IPS-20b (cell line): Measurements from ENCODE around the gene SLCO2B1.

ENCODE experiments used
- H3K27ac ChIP-seq: one replicate; pipeline ENCODE4 v1.5.1; 2013; ENCODE audit warnings: low read length
- H3K27me3 ChIP-seq: 2 replicates; pipeline ENCODE4 v1.6.1; 2013; ENCODE audit warnings: mild to moderate bottlenecking, low read length, inconsistent platforms; ENCODE audit not compliant: insufficient read depth
- H3K36me3 ChIP-seq: 2 replicates; pipeline ENCODE4 v1.6.1; 2013; ENCODE audit warnings: low read depth, mild to moderate bottlenecking, inconsistent platforms, low read length, moderate library complexity; ENCODE audit not compliant: insufficient read depth
- H3K4me1 ChIP-seq: 2 replicates; pipeline ENCODE4 v1.6.1; 2013; ENCODE audit warnings: mild to moderate bottlenecking, control low read depth, inconsistent platforms, low read length, moderate library complexity; ENCODE audit not compliant: insufficient read depth
- H3K4me3 ChIP-seq: 2 replicates; pipeline ENCODE4 v1.5.1; 2013; ENCODE audit warnings: mild to moderate bottlenecking, low read length, inconsistent platforms
- H3K9ac ChIP-seq: 2 replicates; pipeline ENCODE4 v1.6.1; 2013; ENCODE audit warnings: low read depth, mild to moderate bottlenecking, inconsistent platforms, low read length, moderate library complexity
- H3K9me3 ChIP-seq: 2 replicates; pipeline ENCODE4 v1.6.1; 2013; ENCODE audit warnings: mild to moderate bottlenecking, low read depth, low read length, inconsistent platforms; ENCODE audit not compliant: insufficient read depth

Gene SLCO2B1

GRCh38 chr11:75169101-75169885, 18.4 kb downstream of the SLCO2B1 start:
- H3K9ac ChIP-seq = no peak overlapping the region
- H3K4me1 ChIP-seq = no peaks in the 10 kb centered on the region
- no peaks in the 10 kb centered on the region for H3K27me3 ChIP-seq
- H3K4me3 ChIP-seq = no peak overlapping the region
- no peaks in the 10 kb centered on the region for H3K36me3 ChIP-seq
- no peak overlapping the region for H3K27ac ChIP-seq
- no peaks in the 10 kb centered on the region for H3K9me3 ChIP-seq

- H3K4me1 ChIP-seq = no peaks in the 10 kb centered on the region
- no peaks in the 10 kb centered on the region for H3K27me3 ChIP-seq
- no peak overlapping the region for H3K9ac ChIP-seq
- H3K27ac ChIP-seq = no peak overlapping the region
- no peak overlapping the region for H3K4me3 ChIP-seq
- no peaks in the 10 kb centered on the region for H3K36me3 ChIP-seq
- no peaks in the 10 kb centered on the region for H3K9me3 ChIP-seq
These were observed 19.8 kb downstream of the SLCO2B1 start for GRCh38 chr11:75170516-75171201.

DNA sequence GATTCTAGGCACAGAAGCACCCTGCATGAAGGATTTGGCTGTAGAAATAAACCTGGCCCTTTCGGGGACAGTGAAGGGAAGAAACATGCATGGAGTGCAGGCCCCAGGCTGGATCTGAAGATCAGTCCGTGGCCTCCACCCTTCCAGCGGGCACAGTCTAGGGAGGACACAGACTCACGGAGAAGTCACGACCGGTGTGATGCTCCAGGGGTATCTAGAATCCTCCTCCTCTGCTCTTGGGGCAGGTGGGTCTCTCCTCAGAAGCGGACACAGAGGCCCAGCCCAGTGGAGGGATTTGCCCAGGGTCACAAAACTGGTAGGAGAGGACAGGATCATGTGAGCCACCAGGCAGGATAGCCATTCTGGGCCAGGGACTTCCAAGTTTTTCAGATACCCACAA, 22.4 kb downstream of the SLCO2B1 start:
- Histone ChIP-seq H3K36me3 (no peaks in the 10 kb centered on the region), H3K9ac (no peak overlapping the region), H3K4me1 (no peaks in the 10 kb centered on the region), H3K27me3 (no peaks in the 10 kb centered on the region), H3K27ac (no peak overlapping the region), H3K9me3 (no peaks in the 10 kb centered on the region), H3K4me3 (no peak overlapping the region)

- Histone ChIP-seq H3K4me3 (no peak overlapping the region), H3K27me3 (no peaks in the 10 kb centered on the region)
These were observed 24.0 kb downstream of the SLCO2B1 start for GRCh38 chr11:75174781-75175370.

GRCh38 chr11:75182664-75183063, 31.8 kb downstream of the SLCO2B1 start:
- H3K27me3 ChIP-seq = no peaks in the 10 kb centered on the region
- no peak overlapping the region for H3K9ac ChIP-seq
- H3K36me3 ChIP-seq = no peaks in the 10 kb centered on the region

More at GRCh38 chr11:75174781-75175370, 24.0 kb downstream of the SLCO2B1 start:
- Histone ChIP-seq H3K36me3 (no peaks in the 10 kb centered on the region), H3K9ac (no peak overlapping the region), H3K27ac (no peak overlapping the region), H3K4me1 (no peaks in the 10 kb centered on the region), H3K9me3 (no peaks in the 10 kb centered on the region)

DNA sequence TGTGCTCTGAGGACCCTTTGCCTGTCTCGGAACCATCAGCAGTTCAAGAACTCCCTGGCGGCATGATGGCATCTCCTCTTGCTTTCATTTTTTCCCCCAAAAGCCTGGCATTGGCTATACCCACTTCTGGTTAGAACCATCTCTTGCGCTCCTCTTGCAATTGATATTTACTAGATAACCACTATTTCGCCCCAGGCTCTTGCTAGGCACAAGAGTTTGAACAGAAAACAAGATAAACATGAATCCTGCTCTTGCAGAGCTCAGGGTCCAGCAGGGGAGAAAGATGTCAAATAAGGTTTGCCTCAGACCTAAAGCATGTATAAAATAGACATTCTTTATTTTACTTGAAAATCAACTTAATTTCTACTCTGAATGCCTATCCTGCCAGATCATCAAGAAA, 33.1 kb downstream of the SLCO2B1 start:
- Histone ChIP-seq H3K4me1 (0 out of 2 replicates have a peak, but pooled peaks cover 3% of the 10 kb centered on the region), H3K9me3 (no peaks in the 10 kb centered on the region), H3K27ac (no peak overlapping the region), H3K4me3 (no peak overlapping the region), H3K36me3 (no peaks in the 10 kb centered on the region), H3K9ac (no peak overlapping the region), H3K27me3 (no peaks in the 10 kb centered on the region)

More at GRCh38 chr11:75182664-75183063, 31.8 kb downstream of the SLCO2B1 start:
- Histone ChIP-seq H3K4me1 (0 out of 2 replicates have a peak, but pooled peaks cover 3% of the 10 kb centered on the region), H3K27ac (no peak overlapping the region), H3K4me3 (no peak overlapping the region), H3K9me3 (no peaks in the 10 kb centered on the region)

DNA sequence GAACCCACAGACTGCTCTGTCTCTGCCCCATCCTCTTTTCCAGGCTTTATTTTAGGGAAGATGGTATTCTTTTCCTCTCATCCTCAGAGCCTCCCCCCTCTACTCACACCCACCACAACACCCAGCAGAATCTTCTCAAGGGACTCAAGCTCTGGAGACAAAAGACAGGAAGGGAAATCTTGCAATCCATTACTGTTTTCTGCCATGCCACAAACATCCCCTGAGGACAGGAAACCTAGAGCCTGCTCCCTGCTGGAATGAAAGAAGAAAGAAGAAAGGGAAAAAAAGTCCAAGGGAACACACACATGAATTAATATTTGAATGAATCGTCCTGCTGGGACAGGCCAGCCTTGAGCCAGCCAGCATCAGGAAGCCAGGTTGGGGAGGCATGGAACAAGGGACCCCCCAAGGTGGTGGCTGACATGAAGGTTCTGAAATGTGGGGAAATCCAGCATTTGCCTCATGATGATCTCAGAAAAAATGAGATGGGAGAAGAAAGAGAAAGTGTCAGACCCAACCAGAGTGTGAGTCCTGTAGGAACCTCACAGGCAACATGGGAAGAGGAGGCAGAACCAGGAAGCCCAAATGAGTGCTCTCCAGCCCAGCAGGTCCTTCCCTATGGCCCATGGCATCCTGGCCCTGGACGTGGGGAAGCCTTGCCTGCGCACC, 34.0 kb downstream of the SLCO2B1 start:
- 0 out of 2 replicates have a peak, but pooled peaks cover 3% of the 10 kb centered on the region for H3K4me1 ChIP-seq
- no peaks in the 10 kb centered on the region for H3K27me3 ChIP-seq
- no peak overlapping the region for H3K9ac ChIP-seq
- H3K9me3 ChIP-seq = no peaks in the 10 kb centered on the region
- no peak overlapping the region for H3K27ac ChIP-seq
- no peaks in the 10 kb centered on the region for H3K36me3 ChIP-seq
- H3K4me3 ChIP-seq = no peak overlapping the region

GRCh38 chr11:75185866-75186265, 35.0 kb downstream of the SLCO2B1 start:
- Histone ChIP-seq H3K36me3 (no peaks in the 10 kb centered on the region), H3K9ac (no peak overlapping the region), H3K4me3 (no peak overlapping the region), H3K27ac (no peak overlapping the region), H3K27me3 (no peaks in the 10 kb centered on the region), H3K4me1 (0 out of 2 replicates have a peak, but pooled peaks cover 3% of the 10 kb centered on the region), H3K9me3 (no peaks in the 10 kb centered on the region)

DNA sequence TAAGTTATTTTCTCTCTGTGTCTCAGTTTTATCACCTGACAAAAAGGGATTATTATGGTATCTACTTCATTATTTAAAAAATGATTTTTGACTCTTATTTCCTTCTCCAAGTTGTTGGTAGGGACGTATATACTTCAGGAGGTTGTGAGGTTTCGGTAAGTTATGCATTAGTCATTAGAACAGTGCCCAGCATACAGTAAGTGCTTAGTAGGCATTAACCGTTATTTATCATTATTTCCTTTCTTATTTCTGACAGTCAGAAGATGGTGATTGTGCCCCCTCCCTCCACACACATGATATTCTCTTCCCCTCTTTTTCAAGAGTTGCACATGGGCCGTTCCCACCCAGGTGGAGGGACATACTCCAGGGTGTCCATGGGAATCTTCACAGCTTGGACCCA, 36.1 kb downstream of the SLCO2B1 start:
- Histone ChIP-seq H3K4me3 (no peak overlapping the region), H3K9me3 (no peaks in the 10 kb centered on the region), H3K27me3 (no peaks in the 10 kb centered on the region), H3K27ac (no peak overlapping the region), H3K36me3 (no peaks in the 10 kb centered on the region), H3K4me1 (peaks cover 3% of the 10 kb centered on the region; the same call in 1 of the 2 replicates), H3K9ac (no peak overlapping the region)

- Histone ChIP-seq H3K9me3 (no peaks in the 10 kb centered on the region), H3K4me3 (no peak overlapping the region), H3K27me3 (no peaks in the 10 kb centered on the region), H3K27ac (no peak overlapping the region), H3K4me1 (peaks cover 5% of the 10 kb centered on the region; the same call in 1 of the 2 replicates), H3K9ac (no peak overlapping the region), H3K36me3 (no peaks in the 10 kb centered on the region)
These were observed 37.8 kb downstream of the SLCO2B1 start for GRCh38 chr11:75188671-75189070.

DNA sequence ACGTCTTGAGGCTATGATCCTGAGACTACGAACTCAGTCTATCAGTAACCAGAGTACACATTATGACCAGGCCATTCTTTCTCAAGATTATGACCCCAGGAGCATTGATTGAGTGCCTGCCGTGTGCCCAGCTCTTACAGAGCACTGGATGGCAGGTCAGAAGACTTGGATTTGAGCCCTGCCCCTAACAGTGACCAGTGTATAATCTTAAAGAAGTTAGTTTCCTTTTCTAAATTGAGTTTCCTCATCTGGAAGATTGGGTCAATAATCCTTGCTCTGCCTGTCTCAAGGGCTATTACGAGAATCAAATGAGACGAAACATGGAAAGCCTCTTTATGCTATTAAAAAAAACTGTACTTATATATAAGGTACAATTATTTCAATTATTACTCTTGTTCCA, 38.2 kb downstream of the SLCO2B1 start:
- no peak overlapping the region for H3K9ac ChIP-seq
- H3K9me3 ChIP-seq = no peaks in the 10 kb centered on the region

More for the DNA sequence above, 38.2 kb downstream of the SLCO2B1 start:
- Histone ChIP-seq H3K4me3 (no peak overlapping the region), H3K27me3 (no peaks in the 10 kb centered on the region), H3K27ac (no peak overlapping the region), H3K36me3 (no peaks in the 10 kb centered on the region), H3K4me1 (peaks cover 5% of the 10 kb centered on the region; the same call in 1 of the 2 replicates)
